GM13977 (cell line): ENCODE results near the gene SGK1.

Experiments
- DNase-seq: peaks from one replicate; pipeline ENCODE4 v3.0.0; 2012; ENCODE audit warnings: low spot score
- in situ Hi-C: fragments of 300-500 bp; cut with MboI; formaldehyde crosslinking; loops from one replicate; pipeline ENCODE4 v1.12.0; 2022; ENCODE audit warnings: low sequenced_read_pairs, low pct_unique_long_range_greater_than_20kb, mixed read lengths, inconsistent platforms; ENCODE audit not compliant: unreplicated experiment
- TF ChIP-seq, protein P1 (sequence below): IDR thresholded peaks from 2 replicates; pipeline ENCODE4 v1.5.1; 2012; ENCODE audit warnings: mild to moderate bottlenecking, control low read depth; ENCODE audit not compliant: insufficient read depth; ENCODE audit errors: extremely low read depth, missing control alignments

Gene SGK1

DNA sequence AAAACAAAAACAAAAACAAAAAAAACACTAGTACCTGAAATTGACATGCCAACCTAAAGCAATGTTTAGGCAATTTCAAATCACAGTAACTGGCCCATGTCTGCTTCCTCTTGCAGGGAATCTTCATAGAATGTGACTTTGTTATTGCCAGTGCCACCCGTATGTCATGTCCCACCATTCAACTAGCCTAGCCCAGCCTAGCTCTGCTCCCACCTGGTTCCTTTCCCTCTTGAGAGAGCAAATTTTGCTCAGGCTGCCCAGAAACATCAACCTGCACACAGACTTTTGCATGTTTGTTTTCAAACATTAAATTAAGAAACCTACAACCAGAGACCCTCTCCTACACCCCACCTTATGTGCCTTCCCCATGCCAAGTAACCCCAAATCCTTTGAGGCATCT is 140.7 kb downstream of the SGK1 start:
- no peak for DNase-seq
- in situ Hi-C loops: loop anchor here (10.0 kb wide), 1 partner anchor 468 kb away; no protein-coding TSS in a partner anchor
- TF ChIP-seq, protein P1, sequence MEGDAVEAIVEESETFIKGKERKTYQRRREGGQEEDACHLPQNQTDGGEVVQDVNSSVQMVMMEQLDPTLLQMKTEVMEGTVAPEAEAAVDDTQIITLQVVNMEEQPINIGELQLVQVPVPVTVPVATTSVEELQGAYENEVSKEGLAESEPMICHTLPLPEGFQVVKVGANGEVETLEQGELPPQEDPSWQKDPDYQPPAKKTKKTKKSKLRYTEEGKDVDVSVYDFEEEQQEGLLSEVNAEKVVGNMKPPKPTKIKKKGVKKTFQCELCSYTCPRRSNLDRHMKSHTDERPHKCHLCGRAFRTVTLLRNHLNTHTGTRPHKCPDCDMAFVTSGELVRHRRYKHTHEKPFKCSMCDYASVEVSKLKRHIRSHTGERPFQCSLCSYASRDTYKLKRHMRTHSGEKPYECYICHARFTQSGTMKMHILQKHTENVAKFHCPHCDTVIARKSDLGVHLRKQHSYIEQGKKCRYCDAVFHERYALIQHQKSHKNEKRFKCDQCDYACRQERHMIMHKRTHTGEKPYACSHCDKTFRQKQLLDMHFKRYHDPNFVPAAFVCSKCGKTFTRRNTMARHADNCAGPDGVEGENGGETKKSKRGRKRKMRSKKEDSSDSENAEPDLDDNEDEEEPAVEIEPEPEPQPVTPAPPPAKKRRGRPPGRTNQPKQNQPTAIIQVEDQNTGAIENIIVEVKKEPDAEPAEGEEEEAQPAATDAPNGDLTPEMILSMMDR: no peak

DNA sequence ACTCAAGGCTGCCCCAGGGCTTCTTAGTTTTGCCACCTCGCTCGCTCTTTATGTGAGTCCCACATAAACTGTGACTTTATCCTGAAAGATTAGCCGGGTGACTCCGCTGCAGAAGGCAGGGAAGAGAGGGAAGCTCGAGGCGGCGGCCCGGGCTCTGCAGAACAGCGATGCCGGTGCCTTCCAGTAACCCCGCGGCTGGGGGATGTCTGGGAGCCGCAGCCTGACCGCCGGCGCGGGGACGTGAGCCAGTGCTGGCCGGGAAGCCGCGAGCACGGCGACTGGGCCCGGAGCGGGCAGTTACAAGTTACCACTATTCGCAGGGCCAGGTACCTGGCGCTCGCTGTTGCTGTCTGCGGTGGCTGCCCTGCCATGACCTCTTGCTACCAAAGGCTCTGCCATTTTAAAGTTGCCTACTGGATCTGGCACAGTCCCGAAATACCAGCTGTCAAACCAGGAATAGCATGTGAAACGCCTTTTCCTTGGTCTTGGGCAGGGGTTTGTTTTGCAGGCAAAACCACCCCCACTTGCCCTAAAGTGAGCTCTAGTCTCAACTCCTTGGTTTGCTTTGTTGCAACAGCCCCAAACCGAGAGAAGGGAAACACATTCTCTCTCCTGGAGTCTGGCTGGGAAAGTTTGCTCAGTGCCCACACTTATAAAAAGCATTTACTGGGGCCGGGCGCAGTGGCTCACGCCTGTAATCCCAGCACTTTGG is 141.5 kb downstream of the SGK1 start:
- DNase-seq: no peak
- in situ Hi-C loops: loop anchor here (10.0 kb wide), 1 partner anchor 468 kb away; no protein-coding TSS in a partner anchor
- TF ChIP-seq, protein P1: no peak

DNA sequence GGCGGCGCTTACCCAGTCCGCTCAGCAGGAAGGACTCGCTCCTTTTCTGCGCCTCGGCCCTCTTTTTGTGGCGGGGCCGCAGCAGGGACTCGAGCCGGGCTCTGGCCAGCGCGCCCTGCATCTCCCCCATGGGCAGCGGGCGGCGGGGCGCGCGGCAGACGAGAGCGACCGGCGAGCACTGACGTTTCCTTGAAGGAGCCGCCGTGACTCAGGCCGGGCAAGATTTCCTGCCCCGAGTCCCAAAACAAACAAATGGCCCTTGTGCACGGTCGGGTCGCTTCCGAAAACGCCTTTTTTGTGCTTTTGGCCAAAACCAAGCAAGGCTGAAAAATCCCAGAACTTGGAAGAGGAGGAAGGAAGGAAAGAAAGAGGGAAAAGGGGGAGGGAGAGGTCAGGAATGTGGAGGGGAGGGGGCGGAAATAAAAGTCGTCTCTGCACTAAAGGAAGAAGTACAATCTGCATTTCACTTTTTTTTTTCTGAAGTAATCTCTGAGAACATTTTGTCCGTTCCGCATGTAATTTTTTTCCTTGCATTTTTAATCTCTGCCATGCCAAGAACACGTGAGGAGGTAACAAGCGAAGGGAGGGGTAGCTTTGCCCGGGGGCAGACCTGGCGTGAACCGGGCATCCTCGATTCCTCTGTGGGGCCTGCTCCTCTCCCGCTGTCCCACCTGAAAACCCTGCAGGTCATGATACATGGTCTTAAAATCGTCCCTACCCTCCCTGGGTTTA is 142.2 kb downstream of the SGK1 start:
- DNase-seq: peak; percentile 50
- TF ChIP-seq, protein P1: no peak
- in situ Hi-C loops: loop anchor here (10.0 kb wide), 1 partner anchor 469 kb away; no protein-coding TSS in a partner anchor

DNA sequence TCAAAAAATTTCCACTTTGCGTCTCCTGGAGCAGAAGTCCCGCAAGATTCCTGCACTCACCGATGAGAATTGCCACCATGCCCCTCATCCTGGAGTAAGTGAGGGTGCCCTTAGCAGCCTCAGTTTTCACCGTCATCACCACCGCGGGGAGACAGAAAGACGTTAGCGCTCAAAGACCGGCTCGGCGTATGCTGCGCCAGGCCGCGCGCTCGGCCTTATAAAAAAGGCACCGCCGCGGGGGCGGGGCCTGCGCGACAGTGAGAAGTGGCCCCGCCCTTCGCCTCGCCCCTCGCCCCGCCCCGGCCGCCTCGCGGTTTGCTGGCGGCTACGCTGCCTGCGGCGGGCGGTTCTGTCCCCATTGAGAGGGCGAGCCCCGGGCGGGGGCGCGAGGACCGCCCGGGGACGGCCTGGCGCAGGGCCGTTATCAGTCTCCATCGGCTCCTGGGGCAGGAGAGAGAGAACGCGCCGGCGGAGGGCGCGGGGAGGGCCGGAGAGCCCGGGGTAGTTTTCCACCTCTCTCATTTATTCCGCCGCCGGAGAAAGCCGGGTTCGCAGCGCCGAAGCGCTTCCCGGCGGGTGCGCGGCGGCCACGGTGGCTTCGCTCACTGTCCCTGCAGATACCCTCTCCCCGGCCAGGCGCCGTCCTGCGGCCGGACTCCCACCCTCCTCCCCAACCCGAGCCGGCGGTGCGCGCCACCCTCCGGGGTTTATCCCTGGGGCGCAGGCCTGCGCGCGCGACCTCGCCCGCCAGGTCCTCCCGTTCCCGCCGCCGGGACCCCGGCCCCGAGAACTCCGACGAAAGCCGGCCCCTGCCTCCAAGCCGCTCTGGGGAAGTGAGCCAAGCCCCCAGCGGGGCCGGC is 143.0 kb downstream of the SGK1 start:
- TF ChIP-seq, protein P1: peak; percentile 13
- in situ Hi-C loops: loop anchor here (10.0 to 25.0 kb wide), 3 partner anchors 470 to 1262 kb away; no protein-coding TSS in a partner anchor
- peak; percentile 94 for DNase-seq

DNA sequence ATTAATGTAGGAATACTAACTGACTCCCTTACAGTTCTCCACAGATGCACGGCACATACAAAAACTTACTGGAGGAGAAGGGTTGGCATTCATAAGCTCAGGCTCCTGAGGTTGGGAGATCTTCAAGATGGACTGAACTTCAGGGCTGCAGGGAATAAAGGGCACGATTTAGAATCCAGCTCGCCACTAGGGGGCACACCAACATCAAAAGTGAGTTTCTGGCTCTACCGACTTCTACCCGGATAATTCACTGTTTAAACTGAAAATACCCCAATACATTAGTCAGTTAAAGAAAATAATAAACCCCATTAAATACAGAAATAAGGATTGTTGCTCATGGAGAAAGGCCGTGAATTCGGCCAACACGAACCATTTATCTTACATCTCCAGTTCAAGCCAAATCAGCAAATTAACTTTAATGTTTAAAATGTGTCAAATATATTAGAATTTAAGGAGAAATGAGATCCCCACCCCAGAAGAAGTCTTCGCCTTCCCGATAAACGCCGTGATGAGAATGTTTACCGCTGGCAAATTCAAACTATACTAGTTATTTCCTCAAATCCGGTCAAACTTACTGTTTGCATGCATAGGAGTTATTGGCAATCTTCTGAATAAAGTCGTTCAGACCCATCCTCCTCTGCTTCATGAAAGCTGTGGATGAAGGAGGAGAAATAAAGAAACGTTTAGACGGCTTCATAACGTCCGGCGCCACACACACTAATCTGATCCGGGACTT is 143.8 kb downstream of the SGK1 start:
- peak; percentile 75 for DNase-seq
- TF ChIP-seq, protein P1: peak; percentile 86
- in situ Hi-C loops: loop anchor here (10.0 to 25.0 kb wide), 3 partner anchors 471 to 1263 kb away; no protein-coding TSS in a partner anchor
